Pulmonary artery endothelial cell (primary cell): ENCODE measurements around the gene RAPGEF2. TPM values are rescaled to one million over a fixed set of nuclear protein-coding genes. Genes with fewer than 3 reads are reported as not detected.
"Not testable (repeated sequence)": the region's sequence is repeated elsewhere in the genome, so short reads cannot be mapped to it uniquely, and the experiment has no call there.

ENCODE experiments used
- DNase-seq: peaks from one replicate; pipeline ENCODE4 v3.0.0-alpha.2; 2011; ENCODE audit warnings: low read depth, low spot score
- total RNA-seq: library from RNA; depleted of rRNA; stranded (reverse); fragments of >200 nt; gene quantifications from 2 replicates; pipeline ENCODE4 v1.2.3, GENCODE V29; 2014

Gene RAPGEF2
- total RNA-seq, 1 donor from 2014 or later = 58.2 TPM

GRCh38 chr4:159303435-159303834 lies 200.6 kb downstream of the RAPGEF2 start:
- DNase-seq = no peak

GRCh38 chr4:159305129-159305528 lies 202.2 kb downstream of the RAPGEF2 start:
- DNase-seq = no peak

GRCh38 chr4:159307929-159308328 lies 205.1 kb downstream of the RAPGEF2 start:
- DNase-seq = no peak

- no peak for DNase-seq
These were observed 205.9 kb downstream of the RAPGEF2 start for GRCh38 chr4:159308566-159309340.

- no peak for DNase-seq
These were observed 209.4 kb downstream of the RAPGEF2 start for GRCh38 chr4:159312236-159312635.

GRCh38 chr4:159315879-159316278 lies 213.0 kb downstream of the RAPGEF2 start:
- DNase-seq = not testable (repeated sequence)

- DNase-seq = no peak
These were observed 214.3 kb downstream of the RAPGEF2 start for GRCh38 chr4:159317203-159317602.

GRCh38 chr4:159319027-159319426 lies 216.1 kb downstream of the RAPGEF2 start:
- no peak for DNase-seq

- no peak for DNase-seq
These were observed 223.6 kb downstream of the RAPGEF2 start for GRCh38 chr4:159326480-159326879.

GRCh38 chr4:159328766-159329165 lies 225.9 kb downstream of the RAPGEF2 start:
- DNase-seq = no peak

- no peak for DNase-seq
These were observed 231.6 kb downstream of the RAPGEF2 start for GRCh38 chr4:159334461-159334860.

- no peak for DNase-seq
These were observed 234.2 kb downstream of the RAPGEF2 start for GRCh38 chr4:159337041-159337440.

- no peak for DNase-seq
These were observed 238.6 kb downstream of the RAPGEF2 start for GRCh38 chr4:159341522-159341921.

GRCh38 chr4:159342374-159342773 lies 239.5 kb downstream of the RAPGEF2 start:
- no peak for DNase-seq

GRCh38 chr4:159343116-159343515 lies 240.2 kb downstream of the RAPGEF2 start:
- no peak for DNase-seq

GRCh38 chr4:159344877-159345276 lies 242.0 kb downstream of the RAPGEF2 start:
- DNase-seq = no peak

- no peak for DNase-seq
These were observed 243.8 kb downstream of the RAPGEF2 start for GRCh38 chr4:159346681-159347080.

GRCh38 chr4:159347813-159348212 lies 244.9 kb downstream of the RAPGEF2 start:
- DNase-seq = no peak

GRCh38 chr4:159349332-159349731 lies 246.5 kb downstream of the RAPGEF2 start:
- DNase-seq = no peak

- no peak for DNase-seq
These were observed 249.7 kb downstream of the RAPGEF2 start for GRCh38 chr4:159352609-159353008.

GRCh38 chr4:159353422-159354116 lies 250.7 kb downstream of the RAPGEF2 start:
- no peak for DNase-seq

GRCh38 chr4:159355466-159355865 lies 252.6 kb downstream of the RAPGEF2 start:
- no peak for DNase-seq

GRCh38 chr4:159357350-159357749 lies 254.5 kb downstream of the RAPGEF2 start:
- no peak for DNase-seq
